Loucy (cell line): ENCODE results near the gene KLHDC10.
"Not testable (repeated sequence)": the region's sequence is repeated elsewhere in the genome, so short reads cannot be mapped to it uniquely, and the experiment has no call there.

Experiments used
- H2AFZ ChIP-seq: fragments of 200-600 bp; sonication (generic); 2 replicates; pipeline ENCODE4 v1.6.0; 2016; ENCODE audit warnings: antibody characterized with exemption, mild to moderate bottlenecking, low read length, moderate library complexity
- H3F3A ChIP-seq: fragments of 200-600 bp; 2 replicates; pipeline ENCODE4 v1.6.0; 2016; ENCODE audit warnings: antibody characterized with exemption, low read depth, mild to moderate bottlenecking
- H3K27me3 ChIP-seq: fragments of 200-600 bp; sonication (generic); 2 replicates; pipeline ENCODE4 v1.6.1; 2014; ENCODE audit warnings: low read length, mild to moderate bottlenecking; ENCODE audit not compliant: insufficient read depth, poor library complexity, severe bottlenecking
- H3K36me3 ChIP-seq: fragments of 200-600 bp; sonication (generic); 2 replicates; pipeline ENCODE4 v1.6.1; 2016; ENCODE audit warnings: low read length; ENCODE audit not compliant: insufficient read depth
- H3K4me1 ChIP-seq: fragments of 200-600 bp; sonication (generic); 2 replicates; pipeline ENCODE4 v1.5.1; 2014; ENCODE audit warnings: low read length, mild to moderate bottlenecking; ENCODE audit not compliant: insufficient read depth, poor library complexity, severe bottlenecking
- H3K4me2 ChIP-seq: fragments of 200-600 bp; sonication (generic); 2 replicates; pipeline ENCODE4 v1.6.0; 2014; ENCODE audit warnings: antibody characterized with exemption, low read length, low read depth, mild to moderate bottlenecking; ENCODE audit not compliant: poor library complexity, severe bottlenecking
- H3K4me3 ChIP-seq: fragments of 200-600 bp; sonication (generic); 2 replicates; pipeline ENCODE4 v1.5.1; 2014; ENCODE audit warnings: low read length, mild to moderate bottlenecking, mixed read lengths; ENCODE audit not compliant: poor library complexity, severe bottlenecking
- H3K79me2 ChIP-seq: fragments of 200-600 bp; sonication (generic); 2 replicates; pipeline ENCODE4 v1.6.1; 2014; ENCODE audit warnings: low read length; ENCODE audit not compliant: insufficient read depth
- H3K9ac ChIP-seq: fragments of 200-600 bp; sonication (generic); 2 replicates; pipeline ENCODE4 v1.6.0; 2014; ENCODE audit warnings: mild to moderate bottlenecking, low read depth, low read length, moderate library complexity; ENCODE audit not compliant: poor library complexity, severe bottlenecking
- H3K9me2 ChIP-seq: fragments of 200-600 bp; sonication (generic); replicated peaks from 2 replicates; pipeline ENCODE4 v1.6.1; 2016; ENCODE audit warnings: low read depth, low read length, mixed read lengths
- H3K9me3 ChIP-seq: fragments of 200-600 bp; sonication (generic); 2 replicates; pipeline ENCODE4 v1.6.1; 2014; ENCODE audit warnings: mild to moderate bottlenecking, antibody characterized with exemption, low read length, low read depth; ENCODE audit not compliant: insufficient read depth
- H4K20me1 ChIP-seq: fragments of 200-600 bp; sonication (generic); 2 replicates; pipeline ENCODE4 v1.6.0; 2014; ENCODE audit warnings: antibody characterized with exemption, low read length, mild to moderate bottlenecking; ENCODE audit not compliant: insufficient read depth, poor library complexity, severe bottlenecking
- CTCF ChIP-seq: fragments of 200-600 bp; sonication (generic); conservative IDR thresholded peaks from 2 replicates; pipeline ENCODE4 v1.5.1; 2014; ENCODE audit warnings: mild to moderate bottlenecking, antibody characterized with exemption, low read length
- EZH2phosphoT487 ChIP-seq: fragments of 200-600 bp; IDR thresholded peaks from 2 replicates; pipeline ENCODE4 v1.6.1; 2018; ENCODE audit warnings: antibody characterized with exemption, mild to moderate bottlenecking, moderate library complexity, borderline replicate concordance

Gene KLHDC10

GRCh38 chr7:130145424-130146100 lies 75.2 kb downstream of the KLHDC10 start:
- no peak overlapping the region for H2AFZ ChIP-seq
- H3K79me2 ChIP-seq: no peaks in the 10 kb centered on the region
- H3K27me3 ChIP-seq: no peaks in the 10 kb centered on the region
- no peaks in the 10 kb centered on the region for H3K9me2 ChIP-seq
- H3K9me3 ChIP-seq: no peaks in the 10 kb centered on the region
- peaks cover 6% of the 10 kb centered on the region for H3K4me1 ChIP-seq
- H3K9ac ChIP-seq: no peak overlapping the region
- TF ChIP-seq CTCF (no peak), EZH2phosphoT487 (no peak)
- no peaks in the 10 kb centered on the region for H3F3A ChIP-seq
- H3K36me3 ChIP-seq: no peaks in the 10 kb centered on the region
- H3K4me2 ChIP-seq: no peak overlapping the region
- H4K20me1 ChIP-seq: no peaks in the 10 kb centered on the region
- H3K4me3 ChIP-seq: no peak overlapping the region

- not testable (repeated sequence) for H3K9ac ChIP-seq, H3K4me2 ChIP-seq, H3K9me3 ChIP-seq, H3K9me2 ChIP-seq, H2AFZ ChIP-seq, H4K20me1 ChIP-seq, H3K4me3 ChIP-seq, H3K79me2 ChIP-seq, H3K36me3 ChIP-seq, H3K27me3 ChIP-seq, H3K4me1 ChIP-seq, H3F3A ChIP-seq
Measured at GRCh38 chr7:130146142-130146541, 75.8 kb downstream of the KLHDC10 start.

- no peak for TF ChIP-seq EZH2phosphoT487
- TF ChIP-seq CTCF: no peak
- H3K9me3 ChIP-seq: no peaks in the 10 kb centered on the region
- no peaks in the 10 kb centered on the region for H3K27me3 ChIP-seq
- no peaks in the 10 kb centered on the region for H3K36me3 ChIP-seq
- H3K4me1 ChIP-seq: peaks cover 6% of the 10 kb centered on the region
- no peaks in the 10 kb centered on the region for H4K20me1 ChIP-seq
- H3K9ac ChIP-seq: no peak overlapping the region
- no peaks in the 10 kb centered on the region for H3K79me2 ChIP-seq
- H3K4me3 ChIP-seq: no peak overlapping the region
- H2AFZ ChIP-seq: no peak overlapping the region
- H3K4me2 ChIP-seq: no peak overlapping the region
- H3K9me2 ChIP-seq: no peaks in the 10 kb centered on the region
- no peaks in the 10 kb centered on the region; the same call in 1 of the 2 replicates for H3F3A ChIP-seq
Measured at GRCh38 chr7:130146693-130147405, 76.5 kb downstream of the KLHDC10 start.
